SK-N-MC (cell line): ENCODE data around the gene ZNF396.

Experiments
- EZH2 ChIP-seq: fragments of 200-600 bp; sonication (generic); IDR thresholded peaks from one replicate; pipeline ENCODE4 v1.6.1; 2017; ENCODE audit warnings: antibody characterized with exemption
- FOXP2 ChIP-seq: optimal IDR thresholded peaks from 2 replicates; pipeline ENCODE3; 2011; ENCODE audit warnings: mild to moderate bottlenecking, moderate library complexity; ENCODE audit not compliant: insufficient read depth; ENCODE audit errors: extremely low read length, control extremely low read depth
- POLR2AphosphoS5 ChIP-seq: IDR thresholded peaks from 2 replicates; pipeline ENCODE4 v1.6.1; 2012; ENCODE audit warnings: mild to moderate bottlenecking, low read depth, low read length, borderline replicate concordance

DNA sequence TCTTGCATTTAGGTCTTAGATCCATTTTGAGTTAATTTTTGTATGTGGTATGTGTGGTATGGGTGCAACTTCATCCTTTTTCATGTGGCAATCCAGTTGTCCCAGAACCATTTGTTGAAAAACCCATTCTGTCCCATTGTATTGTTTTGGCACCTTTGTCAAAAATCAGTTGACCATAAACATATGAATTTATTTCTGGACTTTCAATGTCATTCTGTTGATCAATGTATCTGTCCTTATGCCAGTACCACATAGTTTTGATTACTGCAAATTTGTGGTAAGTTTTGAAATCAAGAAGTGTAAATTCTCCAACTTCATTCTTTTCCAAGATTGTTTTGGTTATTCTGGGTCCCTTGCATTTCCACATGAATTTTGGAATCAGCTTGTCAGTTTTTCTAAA is 16.6 kb upstream of the ZNF396 start:
- no peak for TF ChIP-seq POLR2AphosphoS5
- TF ChIP-seq EZH2 = no peak
- no peak for TF ChIP-seq FOXP2
